ENCODE measurements around the gene GSTO1. TPM values are rescaled to one million over a fixed set of nuclear protein-coding genes. Genes with fewer than 3 reads are reported as not detected.

Gene GSTO1
- total RNA-seq, 1 donor from 2014 or later = 85.9 TPM

GRCh38 chr10:104260775-104261115, 6.1 kb downstream of the GSTO1 start:
- Mint-ChIP-seq H3K36me3 (ENCODE audit: low read depth) (peaks cover 9% of the 10 kb centered on the region), H3K27me3 (ENCODE audit: low read depth) (no peaks in the 10 kb centered on the region), H3K27ac (ENCODE audit: unreplicated experiment) (no peak overlapping the region), H3K4me3 (no peak overlapping the region), H3K4me1 (peaks cover 9% of the 10 kb centered on the region), H3K9me3 (no peaks in the 10 kb centered on the region)
- DNase-seq (ENCODE audit: low read depth, low spot score) = no peak
- TF ChIP-seq CTCF (conservative IDR thresholded peaks at IDR 0.05) = no peak

- no peak for TF ChIP-seq CTCF (conservative IDR thresholded peaks at IDR 0.05)
- no peaks in the 10 kb centered on the region for H3K9me3 Mint-ChIP-seq
- H3K27ac Mint-ChIP-seq (ENCODE audit: unreplicated experiment) = no peak overlapping the region
- no peaks in the 10 kb centered on the region for H3K4me1 Mint-ChIP-seq
- DNase-seq (ENCODE audit: low read depth, low spot score) = no peak
- H3K27me3 Mint-ChIP-seq (ENCODE audit: low read depth) = no peaks in the 10 kb centered on the region
- H3K4me3 Mint-ChIP-seq = no peak overlapping the region
- peaks cover 11% of the 10 kb centered on the region for H3K36me3 Mint-ChIP-seq (ENCODE audit: low read depth)
These were observed 7.4 kb downstream of the GSTO1 start for GRCh38 chr10:104262055-104262454.

DNA sequence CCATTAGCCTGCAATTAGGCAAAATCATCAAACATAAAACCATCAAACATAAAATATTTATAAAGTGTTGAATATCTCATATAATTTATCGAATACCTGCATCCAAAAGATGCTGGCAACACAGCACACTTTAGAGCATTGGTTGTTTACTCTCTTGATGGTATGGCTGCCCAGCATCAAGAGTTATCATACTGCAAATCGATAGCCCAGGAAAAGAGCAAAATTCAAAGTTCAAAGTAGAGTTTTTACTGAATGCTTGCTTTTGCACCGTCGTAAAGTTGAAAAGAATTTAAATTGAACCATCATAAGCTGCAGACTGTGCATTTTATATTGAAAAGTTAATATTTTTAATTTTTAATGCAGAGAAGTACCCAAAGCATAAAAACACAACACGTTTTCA, 10.1 kb downstream of the GSTO1 start:
- no peaks in the 10 kb centered on the region for H3K9me3 Mint-ChIP-seq
- DNase-seq (ENCODE audit: low read depth, low spot score) = no peak
- H3K4me1 Mint-ChIP-seq = peaks cover 21% of the 10 kb centered on the region
- peaks cover 10% of the 10 kb centered on the region for H3K36me3 Mint-ChIP-seq (ENCODE audit: low read depth)
- peaks cover 3% of the 10 kb centered on the region for H3K27me3 Mint-ChIP-seq (ENCODE audit: low read depth)
- H3K4me3 Mint-ChIP-seq = no peak overlapping the region
- H3K27ac Mint-ChIP-seq (ENCODE audit: unreplicated experiment) = no peak overlapping the region
- TF ChIP-seq CTCF (conservative IDR thresholded peaks at IDR 0.05) = no peak

GRCh38 chr10:104267721-104268404, 13.2 kb downstream of the GSTO1 start:
- no peak for TF ChIP-seq CTCF (conservative IDR thresholded peaks at IDR 0.05)
- Mint-ChIP-seq H3K4me1 (peaks cover 21% of the 10 kb centered on the region), H3K4me3 (peak overlapping the region; percentile 94), H3K36me3 (ENCODE audit: low read depth) (peaks cover 10% of the 10 kb centered on the region), H3K9me3 (no peaks in the 10 kb centered on the region), H3K27me3 (ENCODE audit: low read depth) (peaks cover 11% of the 10 kb centered on the region), H3K27ac (ENCODE audit: unreplicated experiment) (peak overlapping the region; percentile 43)
- no peak for DNase-seq (ENCODE audit: low read depth, low spot score)

GRCh38 chr10:104268405-104268712, 13.7 kb downstream of the GSTO1 start:
- H3K27ac Mint-ChIP-seq (ENCODE audit: unreplicated experiment) = peak overlapping the region; percentile 96
- DNase-seq (ENCODE audit: low read depth, low spot score) = no peak
- H3K27me3 Mint-ChIP-seq (ENCODE audit: low read depth) = peaks cover 16% of the 10 kb centered on the region
- H3K36me3 Mint-ChIP-seq (ENCODE audit: low read depth) = peaks cover 10% of the 10 kb centered on the region
- peaks cover 21% of the 10 kb centered on the region for H3K4me1 Mint-ChIP-seq
- H3K4me3 Mint-ChIP-seq = peak overlapping the region; percentile 94
- no peaks in the 10 kb centered on the region for H3K9me3 Mint-ChIP-seq
- no peak for TF ChIP-seq CTCF (conservative IDR thresholded peaks at IDR 0.05)
